Measurements from ENCODE around the gene ZBTB5. TPM values are rescaled to one million over a fixed set of nuclear protein-coding genes. Genes with fewer than 3 reads are reported as not detected.

The ZBTB5 gene
- total and polyA plus RNA-seq, 2 of the 8 experiments (the other 6 are each of a cell fraction or from before 2014, with no cell fraction given), result 13.3 to 14.5 TPM

- no peak for TF ChIP-seq MAFK (IDR thresholded peaks at IDR 0.05; ENCODE audit: low read depth, low read length)
These were observed 44.7 kb downstream of the ZBTB5 start (continued) for GRCh38 chr9:37420271-37421215.

Measured in H1 (cell line).